ENCODE results near the gene EML3.

EML3 gene

GRCh38 chr11:62627713-62628112 lies 15.1 kb upstream of the EML3 start:
- Histone ChIP-seq H2BK5ac (ENCODE audit: low read depth, low read length, poor library complexity, severe bottlenecking) (no peak overlapping the region), H3K9ac (ENCODE audit: low read length) (no peak overlapping the region), H3K9me3 (ENCODE audit: control insufficient read depth, low read length) (no peaks in the 10 kb centered on the region), H2BK120ac (ENCODE audit: low read depth, low read length) (no peak overlapping the region), H3K79me1 (replicated peaks; ENCODE audit: low read length, poor library complexity, severe bottlenecking) (peaks cover 24% of the 10 kb centered on the region), H3K4me1 (ENCODE audit: control insufficient read depth, insufficient read depth, low read depth, low read length) (no peaks in the 10 kb centered on the region), H3K27me3 (ENCODE audit: control insufficient read depth in 1 of 2, insufficient read depth in 1 of 2, low read length in 2 of 2) (no peaks in the 10 kb centered on the region), H2BK15ac (ENCODE audit: low read depth, poor library complexity, severe bottlenecking) (no peak overlapping the region), H3K18ac (ENCODE audit: low read depth in 1 of 2, low read length in 2 of 2) (no peak overlapping the region), H2BK12ac (ENCODE audit: low read length in 2 of 2) (no peak overlapping the region), H4K91ac (ENCODE audit: low read length) (no peak overlapping the region), H3K14ac (ENCODE audit: low read length in 2 of 2) (no peak overlapping the region), H4K8ac (ENCODE audit: low read length) (no peak overlapping the region), H3K4ac (ENCODE audit: low read depth in 1 of 2, low read length in 2 of 2) (no peak overlapping the region), H2AK5ac (ENCODE audit: low read length, severe bottlenecking) (no peak overlapping the region), H3K4me2 (ENCODE audit: low read length, poor library complexity, severe bottlenecking) (no peak overlapping the region), H3K23ac (ENCODE audit: low read length in 2 of 2) (no peak overlapping the region), H2AFZ (ENCODE audit: low read depth, low read length) (no peak overlapping the region), H3K36me3 (ENCODE audit: control insufficient read depth in 1 of 2, insufficient read depth in 2 of 2, low read depth in 1 of 2, low read length in 2 of 2) (peaks cover 81 to 82% of the 10 kb centered on the region in 2 experiments), H3K4me3 (ENCODE audit: insufficient read depth in 1 of 2, low read depth in 1 of 2, low read length in 2 of 2) (no peak overlapping the region), H3K27ac (ENCODE audit: low read length, poor library complexity, severe bottlenecking) (no peak overlapping the region)
- DNase-seq = no peak
- 95% methylated on average over 3 of the region's 3 CpGs for WGBS

GRCh38 chr11:62622476-62623089 lies 10.0 kb upstream of the EML3 start:
- Histone ChIP-seq H4K8ac (ENCODE audit: low read length) (peak overlapping the region; percentile 68), H2BK12ac (ENCODE audit: low read length in 2 of 2) (no peak overlapping the region), H2BK120ac (ENCODE audit: low read depth, low read length) (no peak overlapping the region), H2BK15ac (ENCODE audit: low read depth, poor library complexity, severe bottlenecking) (no peak overlapping the region), H3K14ac (ENCODE audit: low read length in 2 of 2) (no peak overlapping the region), H3K27ac (ENCODE audit: low read length, poor library complexity, severe bottlenecking) (peak overlapping the region; percentile 86), H3K23ac (ENCODE audit: low read length in 2 of 2) (no peak overlapping the region), H2AK5ac (ENCODE audit: low read length, severe bottlenecking) (peak overlapping the region; percentile 61), H2AFZ (ENCODE audit: low read depth, low read length) (no peak overlapping the region), H3K4me3 (ENCODE audit: insufficient read depth in 1 of 2, low read depth in 1 of 2, low read length in 2 of 2) (peak overlapping the region in 1 of 2 experiments; percentile 90), H3K4ac (ENCODE audit: low read depth in 1 of 2, low read length in 2 of 2) (peak overlapping the region in 1 of 2 experiments; percentile 51), H2BK5ac (ENCODE audit: low read depth, low read length, poor library complexity, severe bottlenecking) (peak overlapping the region; percentile 37), H3K27me3 (ENCODE audit: control insufficient read depth in 1 of 2, insufficient read depth in 1 of 2, low read length in 2 of 2) (no peaks in the 10 kb centered on the region), H3K18ac (ENCODE audit: low read depth in 1 of 2, low read length in 2 of 2) (peak overlapping the region in 1 of 2 experiments; percentile 69), H3K4me1 (ENCODE audit: control insufficient read depth, insufficient read depth, low read depth, low read length) (peaks cover 3% of the 10 kb centered on the region), H3K4me2 (ENCODE audit: low read length, poor library complexity, severe bottlenecking) (no peak overlapping the region), H3K9ac (ENCODE audit: low read length) (peak overlapping the region; percentile 91), H4K91ac (ENCODE audit: low read length) (no peak overlapping the region), H3K9me3 (ENCODE audit: control insufficient read depth, low read length) (no peaks in the 10 kb centered on the region), H3K36me3 (ENCODE audit: control insufficient read depth in 1 of 2, insufficient read depth in 2 of 2, low read depth in 1 of 2, low read length in 2 of 2) (peaks cover 35 to 40% of the 10 kb centered on the region in 2 experiments), H3K79me1 (replicated peaks; ENCODE audit: low read length, poor library complexity, severe bottlenecking) (no peaks in the 10 kb centered on the region)
- WGBS = 100% methylated on average over 3 of the region's 7 CpGs
- no peak for DNase-seq

GRCh38 chr11:62621567-62622470 lies 9.2 kb upstream of the EML3 start, which contains the start of gene B3GAT3:
Gene B3GAT3, minus strand, starts transcription at chr11:62621986. Its CDS starts 39 bp downstream, at chr11:62621947.
- peak within 1 kb of the TSS; percentile 85 for H2BK15ac ChIP-seq (ENCODE audit: low read depth, poor library complexity, severe bottlenecking)
- peak within 1 kb of the TSS; percentile 76 to 85 for H3K18ac ChIP-seq (ENCODE audit: low read depth in 1 of 2, low read length in 2 of 2)
- H3K27me3 ChIP-seq (ENCODE audit: control insufficient read depth in 1 of 2, insufficient read depth in 1 of 2, low read length in 2 of 2) = no peaks in the 10 kb centered on the region

More at GRCh38 chr11:62621567-62622470, 9.2 kb upstream of the EML3 start, which contains the start of gene B3GAT3:
- WGBS = 3% methylated on average over 76 of the region's 77 CpGs
- peak within 1 kb of the TSS; percentile 67 for H3K4me2 ChIP-seq (ENCODE audit: low read length, poor library complexity, severe bottlenecking)
- no peaks in the 10 kb centered on the region for H3K9me3 ChIP-seq (ENCODE audit: control insufficient read depth, low read length)
- H2BK12ac ChIP-seq (ENCODE audit: low read length in 2 of 2) = peak within 1 kb of the TSS in 1 of 2 experiments; percentile 60
- no peak within 1 kb of the TSS for H2AFZ ChIP-seq (ENCODE audit: low read depth, low read length)
- peak within 1 kb of the TSS in 1 of 2 experiments; percentile 61 for H3K14ac ChIP-seq (ENCODE audit: low read length in 2 of 2)
- peak within 1 kb of the TSS; percentile 42 to 73 for H3K4ac ChIP-seq (ENCODE audit: low read depth in 1 of 2, low read length in 2 of 2)
- peaks cover 35 to 42% of the 10 kb centered on the region in 2 experiments for H3K36me3 ChIP-seq (ENCODE audit: control insufficient read depth in 1 of 2, insufficient read depth in 2 of 2, low read depth in 1 of 2, low read length in 2 of 2)
- peak within 1 kb of the TSS; percentile 91 for H3K9ac ChIP-seq (ENCODE audit: low read length)
- H3K4me1 ChIP-seq (ENCODE audit: control insufficient read depth, insufficient read depth, low read depth, low read length) = peaks cover 3% of the 10 kb centered on the region
- H4K8ac ChIP-seq (ENCODE audit: low read length) = peak within 1 kb of the TSS; percentile 86
- H3K4me3 ChIP-seq (ENCODE audit: insufficient read depth in 1 of 2, low read depth in 1 of 2, low read length in 2 of 2) = peak within 1 kb of the TSS; percentile 59 to 90
- H2AK5ac ChIP-seq (ENCODE audit: low read length, severe bottlenecking) = peak within 1 kb of the TSS; percentile 85
- no peak within 1 kb of the TSS for H4K91ac ChIP-seq (ENCODE audit: low read length)
- H2BK5ac ChIP-seq (ENCODE audit: low read depth, low read length, poor library complexity, severe bottlenecking) = peak within 1 kb of the TSS; percentile 37
- no peak within 1 kb of the TSS for H3K23ac ChIP-seq (ENCODE audit: low read length in 2 of 2)
- H2BK120ac ChIP-seq (ENCODE audit: low read depth, low read length) = no peak within 1 kb of the TSS
- peak within 1 kb of the TSS; percentile 86 for H3K27ac ChIP-seq (ENCODE audit: low read length, poor library complexity, severe bottlenecking)
- peaks cover 5% of the 10 kb centered on the region for H3K79me1 ChIP-seq (replicated peaks; ENCODE audit: low read length, poor library complexity, severe bottlenecking)
- DNase-seq = peak; percentile 98

Data from mesenchymal stem cell (in vitro differentiated cells and primary cell).